NCI-H345 treated with DMSO at 0.1 percent for 48 hours (cell line): ENCODE results near the gene KLHL42.

Experiments
- DNase-seq: peaks from one replicate; lab custom pipeline; 2025; ENCODE audit not compliant: unreplicated experiment; lab: John Stamatoyannopoulos, UW

KLHL42 gene

GRCh38 chr12:27851311-27851710 is 71.3 kb downstream of the KLHL42 start:
- no peak for DNase-seq

DNA sequence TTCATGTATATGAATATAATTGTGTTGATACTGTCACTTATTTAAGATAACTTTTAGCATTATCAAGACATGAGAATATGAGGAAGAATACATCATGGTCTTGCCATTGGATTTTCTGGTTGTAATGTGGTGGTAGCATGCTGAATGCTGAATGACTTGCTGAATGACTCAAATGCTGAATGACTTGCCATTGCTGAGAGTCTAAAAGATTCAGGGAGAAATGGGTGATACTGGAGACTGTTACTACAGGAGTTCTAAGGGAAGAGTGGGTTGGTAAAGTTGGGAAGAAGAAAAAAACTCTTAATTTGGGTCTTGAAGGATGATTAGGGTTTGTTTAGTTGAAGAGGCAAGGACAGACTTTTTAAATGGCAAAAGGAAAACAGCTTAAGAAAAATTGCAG is 72.1 kb downstream of the KLHL42 start:
- no peak for DNase-seq
